RCC 7860 (cell line): ENCODE measurements around the gene PTMS.

Source experiments
- DNase-seq: peaks from one replicate; pipeline ENCODE4 v3.0.0-alpha.2; 2015; ENCODE audit warnings: low spot score
- FAIRE-seq: peaks from 2 replicates; lab custom pipeline; 2012; peaks lifted over from hg19 to GRCh38; lab: Jason Lieb, UNC

The PTMS gene

DNA sequence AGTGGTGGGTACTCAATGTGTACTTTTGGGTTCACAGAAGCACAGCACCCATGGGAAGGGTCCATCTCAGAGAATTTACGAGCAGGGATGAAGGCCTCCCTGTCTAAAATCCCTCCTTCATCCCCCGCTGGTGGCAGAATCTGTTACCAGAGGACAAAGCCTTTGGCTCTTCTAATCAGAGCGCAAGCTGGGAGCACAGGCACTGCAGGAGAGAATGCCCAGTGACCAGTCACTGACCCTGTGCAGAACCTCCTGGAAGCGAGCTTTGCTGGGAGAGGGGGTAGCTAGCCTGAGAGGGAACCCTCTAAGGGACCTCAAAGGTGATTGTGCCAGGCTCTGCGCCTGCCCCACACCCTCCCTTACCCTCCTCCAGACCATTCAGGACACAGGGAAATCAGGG lies 54.0 kb downstream of the PTMS start:
- FAIRE-seq (no peak), DNase-seq (no peak)
